Hematopoietic multipotent progenitor cell treated with erythropoietin and hydrocortisone succinate and interleukin-3 and kit ligand, for 15 days (in vitro differentiated cells): ENCODE results near the gene CRADD.
"Not testable (repeated sequence)": the region's sequence is repeated elsewhere in the genome, so short reads cannot be mapped to it uniquely, and the experiment has no call there.

Experiments used
- DNase-seq: peaks from one replicate; pipeline ENCODE4 v3.0.0-alpha.2; 2015; ENCODE audit warnings: low spot score

CRADD gene

DNA sequence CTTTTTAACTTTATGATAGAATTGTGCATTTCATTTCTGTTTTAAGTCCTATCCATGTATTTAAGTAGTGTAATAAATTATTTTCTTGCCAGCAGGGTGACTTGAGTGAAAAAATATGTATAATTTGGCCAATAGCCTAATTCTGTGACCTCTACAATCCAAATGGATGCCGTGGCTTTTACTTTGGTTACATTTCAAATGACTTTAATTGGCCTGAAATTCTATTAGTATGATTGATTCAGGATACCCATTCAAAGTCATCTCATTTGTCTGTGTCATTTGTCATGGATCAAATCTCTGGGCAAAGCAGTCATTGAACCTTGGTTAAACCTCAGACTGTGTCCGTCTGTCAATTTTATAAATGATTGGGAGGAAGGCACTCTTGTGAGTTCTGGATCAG lies 29.6 kb downstream of the CRADD start:
- no peak for DNase-seq

DNA sequence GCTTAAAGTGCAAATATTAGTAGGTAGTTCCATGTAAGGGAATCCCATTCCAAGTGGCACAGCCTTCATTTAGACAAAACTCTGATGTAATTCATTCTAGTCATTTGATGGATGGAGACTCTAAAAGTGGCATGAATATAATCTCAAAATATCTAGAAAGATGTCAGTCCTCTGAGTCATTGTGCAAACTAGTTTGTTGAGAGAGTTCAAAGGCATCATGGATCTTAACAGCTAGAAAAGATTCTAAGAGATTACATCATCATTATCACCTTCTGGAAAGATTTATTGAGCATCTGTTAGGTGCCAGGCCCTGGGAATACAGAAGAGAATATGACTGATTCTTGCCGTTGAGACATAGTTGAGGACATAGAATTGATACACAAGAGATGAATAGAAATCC lies 30.7 kb downstream of the CRADD start:
- DNase-seq = no peak

DNA sequence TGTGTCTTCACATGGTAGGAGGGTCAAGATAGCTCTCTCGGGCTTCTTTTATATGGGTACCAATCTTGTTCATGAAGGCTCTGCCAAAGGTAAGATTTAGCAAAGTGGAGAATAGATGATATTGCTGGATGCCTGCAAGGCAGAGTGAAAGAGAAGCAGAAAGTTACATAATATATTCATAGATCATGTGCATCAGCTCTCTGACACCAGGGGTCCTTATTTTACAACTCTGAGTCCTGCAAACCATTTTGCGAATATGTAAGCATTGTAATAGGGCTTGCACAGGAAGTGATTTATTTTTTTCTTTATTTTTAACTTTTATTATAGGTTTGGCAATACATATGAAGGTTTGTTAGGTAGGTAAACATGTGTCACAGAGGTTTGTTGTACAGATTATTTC lies 31.8 kb downstream of the CRADD start:
- DNase-seq = no peak

DNA sequence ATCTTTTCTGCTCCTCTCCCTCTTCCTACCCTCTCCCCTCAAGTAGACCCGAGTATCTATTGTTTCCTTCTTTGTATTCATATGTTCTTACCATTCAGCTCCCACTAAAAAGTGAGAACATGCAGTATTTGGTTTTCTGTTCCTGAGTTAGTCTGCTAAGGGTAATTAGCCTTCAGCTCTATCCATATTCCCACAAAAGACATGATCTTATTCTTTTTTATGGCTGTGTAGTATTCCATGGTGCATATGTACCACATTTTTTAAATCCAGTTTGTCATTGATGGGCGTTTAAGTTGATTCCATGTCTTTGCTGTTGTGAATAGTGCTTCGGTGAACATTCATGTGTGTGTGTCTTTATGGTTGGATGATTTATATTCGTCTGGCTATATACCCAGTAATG lies 32.2 kb downstream of the CRADD start:
- no peak for DNase-seq

DNA sequence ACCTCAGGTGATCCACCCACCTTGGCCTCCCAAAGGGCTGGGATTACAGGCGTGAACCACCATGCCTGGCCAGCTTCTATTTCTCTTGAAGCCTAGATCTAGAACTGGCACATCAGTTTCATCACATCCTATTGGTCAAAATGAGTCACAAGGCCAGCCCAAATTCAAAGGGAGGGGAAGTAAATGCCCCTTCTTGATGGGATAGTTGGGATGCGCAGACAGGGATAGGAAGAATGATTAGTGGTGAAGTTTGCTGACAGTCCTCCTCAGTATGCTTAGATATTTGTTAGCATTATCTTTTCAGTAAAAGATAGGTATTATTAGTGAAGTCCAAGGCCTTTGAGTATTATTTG lies 33.4 kb downstream of the CRADD start:
- DNase-seq = no peak

DNA sequence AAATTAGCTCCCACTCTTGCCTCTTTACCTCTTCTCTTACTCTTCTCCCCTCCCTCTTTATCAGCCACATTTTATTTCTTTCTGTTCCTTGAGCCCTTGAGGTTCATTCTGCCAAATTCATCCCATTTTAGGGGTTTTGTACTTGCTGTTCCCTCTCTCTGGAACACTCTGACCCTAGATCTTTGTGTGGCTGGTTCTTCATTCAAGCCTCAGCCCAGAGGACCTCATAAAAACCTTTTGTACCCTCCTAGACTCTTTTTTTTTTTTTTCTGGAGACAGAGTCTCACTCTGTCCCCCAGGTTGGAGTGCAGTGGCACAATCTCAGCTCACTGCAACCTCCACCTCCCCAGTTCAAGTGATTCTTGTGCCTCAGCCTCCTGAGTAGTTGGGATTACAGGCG lies 34.3 kb downstream of the CRADD start:
- not testable (repeated sequence) for DNase-seq

DNA sequence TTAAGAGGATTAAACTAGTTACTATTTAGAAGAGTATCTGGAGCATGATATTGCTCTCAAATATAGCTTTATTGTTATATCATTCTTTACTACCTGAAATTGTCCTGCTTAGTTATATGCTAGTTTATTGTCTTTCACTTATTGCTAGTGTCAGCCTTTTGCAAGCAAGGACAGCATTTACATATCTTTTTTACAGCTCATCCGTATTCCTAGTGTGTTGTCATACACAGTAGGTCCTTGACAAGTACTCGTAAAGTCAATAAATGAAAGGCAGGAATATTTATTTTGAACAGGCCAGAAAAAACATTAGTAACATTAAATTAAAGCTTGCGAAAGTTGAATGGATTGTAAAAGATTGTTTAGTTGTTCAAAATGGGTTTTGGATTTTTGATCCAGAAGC lies 35.0 kb downstream of the CRADD start:
- DNase-seq = no peak

DNA sequence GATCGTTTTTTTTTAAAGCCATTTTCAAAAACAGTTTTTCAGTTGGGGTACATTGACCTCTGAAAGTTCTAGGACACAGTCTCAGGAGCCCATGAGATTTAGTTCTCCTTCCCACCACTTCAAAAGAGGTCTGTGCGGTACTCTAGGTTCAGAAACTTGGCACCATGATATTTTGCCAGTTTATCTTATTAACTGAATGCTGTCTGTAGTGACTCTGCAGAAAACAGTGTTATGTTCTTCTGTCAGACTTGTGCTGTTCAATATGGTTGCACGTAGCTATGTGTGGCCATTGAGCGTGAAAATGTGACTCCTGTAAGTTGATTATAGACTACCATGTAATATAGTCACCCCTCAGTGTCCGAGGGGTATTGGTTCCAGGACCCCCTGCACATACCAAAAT lies 35.9 kb downstream of the CRADD start:
- DNase-seq = peak; percentile 83

DNA sequence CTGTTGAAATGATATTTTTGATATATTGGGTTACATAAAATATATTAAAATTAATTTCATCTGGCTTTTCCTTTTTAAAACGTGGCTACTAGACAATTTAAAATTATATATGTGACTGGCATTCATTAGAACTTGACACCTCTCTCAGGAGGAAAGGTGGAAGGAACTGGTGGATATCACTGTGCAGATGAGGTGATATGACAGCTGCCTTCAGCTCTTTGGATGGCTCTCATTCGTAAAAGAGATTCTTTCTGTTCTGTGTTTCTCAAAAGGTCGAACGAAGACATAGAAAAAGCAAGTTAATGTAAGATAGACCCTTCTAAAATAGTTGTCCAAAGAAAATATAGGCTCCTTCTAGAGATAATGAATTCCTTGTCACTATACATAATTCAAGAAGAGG lies 36.6 kb downstream of the CRADD start:
- DNase-seq = peak; percentile 24

DNA sequence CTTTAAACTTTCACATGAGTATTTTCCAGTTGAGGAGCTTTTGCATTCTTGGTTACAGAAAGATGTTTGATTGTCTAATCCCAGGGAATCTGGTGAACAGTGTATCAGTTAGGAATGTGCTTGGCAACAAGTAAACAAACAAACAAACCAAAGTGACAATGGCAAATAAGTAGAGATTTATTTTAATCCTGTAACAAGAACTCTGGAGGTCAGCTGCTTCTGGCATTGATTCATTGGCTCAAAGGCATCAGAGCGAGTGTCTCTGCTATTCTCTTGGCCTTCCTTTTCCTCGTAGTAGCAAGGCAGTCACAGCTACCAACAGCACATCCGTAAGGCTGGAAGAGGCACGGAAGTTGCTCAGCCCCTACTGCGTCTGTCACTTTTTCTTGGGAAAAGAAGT lies 37.2 kb downstream of the CRADD start:
- no peak for DNase-seq

DNA sequence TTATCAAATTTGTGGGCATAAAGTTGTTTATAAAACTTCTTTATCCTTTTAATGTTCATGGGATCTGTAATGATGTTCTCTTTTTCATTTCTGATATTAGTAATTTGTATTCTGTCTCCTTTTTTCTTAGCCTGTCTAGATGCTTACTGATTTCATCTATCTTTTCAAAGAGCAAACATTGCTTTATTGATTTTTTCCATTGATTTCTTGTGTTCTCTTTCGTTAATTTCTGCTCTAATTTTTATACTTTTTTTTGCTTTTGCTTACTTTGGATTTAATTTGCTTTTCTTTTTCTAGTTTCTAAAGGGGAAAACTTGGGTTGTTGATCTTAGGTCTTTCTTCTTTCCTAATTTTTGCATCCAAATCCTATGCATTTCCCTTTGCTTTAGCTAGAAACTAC lies 42.5 kb downstream of the CRADD start:
- no peak for DNase-seq

DNA sequence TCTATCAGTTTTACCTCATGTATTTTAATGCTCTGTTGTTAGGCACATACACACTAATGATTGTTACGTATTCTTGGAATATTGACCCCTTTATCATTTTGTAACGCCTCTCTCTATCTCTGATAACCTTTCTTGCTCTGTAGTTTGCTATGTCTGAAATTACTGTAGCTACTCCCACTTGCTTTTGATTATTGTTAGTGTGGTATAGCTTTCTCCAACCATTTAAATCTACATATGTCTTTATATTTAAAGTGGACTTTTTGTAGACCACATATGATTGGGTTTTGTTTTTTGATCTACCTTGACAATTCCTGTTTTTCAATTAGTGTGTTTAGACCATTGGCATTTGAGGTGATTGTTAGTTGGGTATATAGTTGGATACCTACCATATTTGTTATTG lies 43.4 kb downstream of the CRADD start:
- no peak for DNase-seq

DNA sequence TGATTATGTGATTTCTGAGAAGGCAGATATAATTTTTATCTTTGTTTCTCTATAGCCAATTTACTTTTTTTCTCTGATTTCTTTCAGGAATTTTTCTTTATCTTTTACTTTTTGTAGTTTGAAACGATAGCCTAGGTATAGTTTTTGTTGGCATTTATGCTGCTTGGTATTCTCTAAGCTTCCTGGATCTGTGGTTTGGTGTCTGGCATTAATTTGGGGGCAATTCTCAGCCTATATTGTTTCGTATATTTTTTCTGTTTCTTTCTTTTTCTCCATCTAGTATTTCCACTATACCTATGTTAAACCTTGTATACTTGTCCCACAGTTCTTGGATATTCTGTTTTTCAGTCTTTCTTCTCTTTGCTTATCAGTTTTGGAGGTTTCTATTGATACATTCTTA lies 45.0 kb downstream of the CRADD start:
- no peak for DNase-seq

DNA sequence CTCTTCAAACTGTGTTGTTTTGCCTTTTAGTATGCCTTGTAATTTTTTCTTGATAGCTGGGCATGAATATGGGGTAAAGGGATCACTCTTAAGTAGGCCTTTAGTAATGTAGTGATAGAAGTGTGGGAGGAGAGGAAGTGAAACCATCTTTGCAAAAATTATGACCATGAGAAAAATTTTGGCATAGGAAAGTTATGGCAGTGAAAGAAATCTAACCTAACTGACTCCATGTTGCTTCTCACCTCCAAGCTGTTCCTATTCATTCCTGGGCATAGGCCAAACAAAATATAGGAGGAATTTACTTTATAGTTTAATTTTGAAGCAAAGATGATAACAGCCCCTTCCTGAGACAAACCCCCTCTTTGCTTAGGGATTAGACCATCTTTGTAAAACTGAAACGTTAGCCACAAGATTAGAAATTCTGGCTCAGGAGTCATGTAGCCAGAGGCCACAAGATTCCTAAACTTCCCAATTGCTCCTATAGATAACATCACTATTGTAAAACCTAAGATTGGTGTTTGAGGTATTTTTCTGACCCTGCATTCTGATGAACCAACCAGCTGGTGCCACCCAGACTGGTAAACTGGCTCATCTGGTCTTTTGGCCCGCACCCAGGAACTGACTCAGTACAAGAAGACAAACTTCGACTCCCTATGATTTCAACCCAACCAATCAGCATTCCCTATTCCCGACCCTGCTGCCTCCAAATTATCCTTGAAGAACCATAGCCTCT lies 45.8 kb downstream of the CRADD start:
- no peak for DNase-seq

DNA sequence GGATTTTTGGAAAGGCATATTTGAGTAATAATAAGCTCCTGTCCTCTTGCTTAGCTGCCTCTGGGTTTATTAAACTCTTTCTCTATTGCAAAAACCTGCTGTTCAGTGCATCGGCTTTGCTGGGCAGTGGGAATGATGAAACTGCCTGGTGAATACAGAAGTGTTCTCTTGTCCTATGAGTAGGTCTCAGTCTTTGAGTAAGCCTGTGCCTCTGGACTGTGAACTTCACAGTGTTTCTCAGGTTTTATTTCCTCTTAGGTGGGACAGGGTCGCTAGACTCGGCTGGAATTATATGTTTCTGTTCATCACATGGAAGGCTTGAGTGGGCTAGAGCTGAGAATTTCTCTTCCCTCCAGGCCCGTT lies 46.4 kb downstream of the CRADD start:
- no peak for DNase-seq

DNA sequence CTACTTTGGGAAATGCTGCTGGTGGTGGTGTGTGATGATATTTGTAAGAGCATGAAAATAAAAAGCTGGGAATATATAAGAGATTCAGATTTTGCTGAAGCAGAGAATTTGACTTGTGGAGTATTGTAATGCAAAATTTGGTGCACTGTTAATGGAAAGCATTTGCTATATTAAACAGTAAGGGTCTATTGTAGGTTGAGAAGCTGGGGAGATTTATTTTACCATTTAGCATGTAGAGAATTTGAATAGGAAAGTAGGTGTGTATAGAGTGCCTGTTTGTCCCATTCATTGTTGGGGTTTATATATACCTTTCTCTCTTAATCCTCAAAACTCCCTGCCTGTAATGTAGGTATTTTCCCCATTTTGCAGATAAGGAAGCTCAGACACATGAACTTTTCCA lies 48.4 kb downstream of the CRADD start:
- DNase-seq = no peak

DNA sequence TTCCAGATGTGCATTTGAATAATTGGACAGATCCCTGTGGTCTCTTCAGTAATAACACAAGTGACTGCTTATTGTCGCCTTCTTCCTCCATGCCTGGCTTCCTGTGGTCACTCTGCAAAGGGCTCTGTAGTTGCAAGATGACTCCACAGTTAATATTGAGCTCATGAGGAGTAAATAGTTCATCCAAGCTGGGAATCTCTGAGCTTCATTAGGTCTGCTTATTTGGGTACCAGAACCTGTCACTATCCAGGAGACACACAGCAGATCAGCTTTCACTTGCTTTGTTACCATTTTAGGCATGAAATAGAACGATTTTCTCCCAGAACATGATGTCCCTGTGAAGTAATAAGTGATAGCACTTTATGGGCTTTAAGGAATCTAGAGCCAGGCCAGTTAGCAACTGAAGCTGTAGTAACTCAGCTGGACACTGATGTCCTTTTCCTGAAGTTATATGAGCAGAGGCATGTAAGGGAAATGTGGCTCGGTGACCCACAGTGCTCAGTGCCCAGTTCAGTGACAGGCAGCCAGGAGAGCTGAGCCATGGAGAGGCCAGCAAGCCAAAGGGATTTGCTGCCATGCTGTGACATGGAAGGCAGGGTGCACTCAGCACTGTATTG lies 50.1 kb downstream of the CRADD start:
- DNase-seq = no peak

DNA sequence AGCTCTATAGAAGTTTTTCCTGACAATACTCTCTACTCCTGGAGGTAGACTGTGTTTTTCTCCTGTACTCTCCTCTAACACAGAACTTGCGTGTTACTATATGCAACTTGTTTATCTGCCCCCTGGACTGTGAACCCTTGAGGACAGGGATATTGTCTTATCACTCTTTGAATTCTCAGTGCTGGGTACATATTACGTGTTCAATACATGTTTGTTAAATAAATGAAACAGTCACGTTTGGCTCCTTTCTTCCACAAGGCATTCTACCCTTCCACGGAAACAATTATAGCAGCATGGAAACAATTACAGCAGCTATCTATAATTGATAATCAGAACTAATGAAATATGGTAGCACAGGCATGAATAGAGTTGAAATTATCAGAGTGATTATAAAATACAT lies 50.7 kb downstream of the CRADD start:
- no peak for DNase-seq

DNA sequence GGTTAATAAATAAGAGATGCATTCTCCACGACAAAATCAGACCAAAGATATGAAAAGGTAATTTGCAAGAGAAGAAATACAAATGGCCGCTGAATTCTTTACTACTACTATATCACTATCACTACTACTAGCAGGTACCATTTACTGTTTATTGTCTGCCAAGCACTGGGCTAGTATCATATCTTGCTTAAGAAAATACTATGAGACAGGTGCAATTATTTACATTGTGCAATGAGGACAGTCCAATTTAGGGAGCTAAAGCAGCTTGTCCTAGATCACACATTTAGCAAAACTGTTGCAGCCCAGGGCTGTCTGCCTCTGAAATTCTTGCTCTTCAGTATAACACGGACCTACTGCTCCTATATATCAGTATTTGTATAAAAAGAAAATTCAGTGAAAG lies 52.8 kb downstream of the CRADD start:
- no peak for DNase-seq

DNA sequence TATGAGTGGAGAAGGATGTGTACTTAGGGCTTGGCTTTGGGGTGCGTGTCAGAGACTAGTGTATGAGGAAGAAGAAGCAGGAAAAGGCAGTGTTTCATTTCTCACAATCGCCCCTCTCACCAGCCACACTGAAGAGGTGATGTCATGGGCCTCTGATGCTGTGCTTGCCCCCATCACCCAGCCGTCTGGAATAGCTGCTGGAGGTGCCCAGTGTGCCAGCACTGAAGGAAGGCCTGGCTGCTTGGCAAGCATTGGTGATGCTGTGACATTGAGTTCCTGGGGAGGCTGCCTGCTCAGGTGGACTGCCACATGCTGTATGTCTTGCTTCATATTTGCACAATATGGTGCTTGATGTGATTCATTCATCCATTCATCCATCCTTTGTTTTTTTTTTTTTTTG lies 56.2 kb downstream of the CRADD start:
- no peak for DNase-seq

DNA sequence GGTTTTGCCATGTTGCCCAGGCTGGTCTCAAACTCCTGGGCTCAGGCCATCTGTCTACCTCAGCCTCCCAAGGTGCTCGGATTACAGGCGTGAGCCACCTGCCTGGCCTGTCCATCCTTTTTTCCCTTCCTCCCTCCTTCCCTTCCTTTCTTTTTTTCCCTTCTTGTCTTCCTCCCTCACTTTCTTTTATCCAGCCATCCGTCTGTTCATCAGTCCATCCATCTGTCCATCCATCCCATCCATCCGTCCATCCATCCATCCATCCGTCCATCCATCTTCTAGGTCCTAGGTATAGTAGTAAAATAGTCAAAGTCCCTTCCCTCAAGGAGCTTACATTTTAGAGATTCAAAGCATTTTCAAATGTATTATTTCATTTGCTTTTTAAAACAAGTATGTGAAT lies 56.8 kb downstream of the CRADD start:
- no peak for DNase-seq

DNA sequence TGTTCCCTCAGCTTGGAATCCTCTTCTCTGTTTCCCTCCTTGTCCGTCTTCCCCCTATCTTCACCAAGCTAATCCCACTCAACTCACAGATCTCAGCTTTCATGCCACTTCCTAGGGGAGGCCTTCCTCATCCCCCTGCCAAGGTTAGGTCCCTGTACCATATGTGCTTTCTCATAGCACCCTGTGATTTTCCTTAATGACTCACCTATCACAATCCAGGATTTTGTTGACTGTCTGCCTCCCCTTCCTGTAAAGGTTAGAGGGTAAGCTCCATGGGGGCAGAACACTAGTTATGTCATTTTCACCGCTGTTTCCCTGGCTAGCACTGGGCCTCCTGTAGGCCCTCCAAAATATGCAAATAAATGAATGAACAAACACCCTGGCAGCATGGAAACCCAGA lies 57.6 kb downstream of the CRADD start:
- DNase-seq = no peak

DNA sequence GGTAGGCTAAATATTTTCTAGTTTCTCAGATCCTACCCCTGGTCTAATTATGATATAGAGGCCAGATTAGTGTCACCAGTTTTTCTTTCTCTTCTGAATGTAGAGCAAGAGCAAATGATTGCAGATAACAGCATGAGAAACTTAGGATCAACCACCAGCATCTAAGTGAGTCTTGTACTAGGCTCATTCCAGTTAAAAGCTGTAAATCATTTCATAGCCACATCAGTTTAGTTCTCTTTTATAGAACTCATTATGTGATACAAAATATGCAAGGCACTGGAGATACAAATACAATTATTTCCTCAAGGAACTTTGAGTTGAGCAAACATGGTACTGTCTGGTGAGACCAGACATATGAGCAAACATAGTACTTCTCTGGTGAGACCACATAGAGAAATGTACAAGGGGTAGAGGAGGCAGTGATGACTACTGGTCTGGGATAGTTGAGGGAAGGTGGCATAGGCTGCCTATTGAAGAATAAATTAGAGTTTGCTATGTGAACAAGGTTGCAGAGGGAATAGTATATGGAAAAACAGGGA lies 59.5 kb downstream of the CRADD start:
- DNase-seq = no peak
